HCT116 (cell line): ENCODE results near the gene ZBTB21.

Experiments
- CTCF ChIP-seq, 3 experiments: fragments of 200-600 bp in 1 of 3; sonication (generic) in 1 of 3; IDR thresholded peaks in 2 of 3; conservative IDR thresholded peaks in 1 of 3; 2 replicates each; pipeline ENCODE4 v1.5.1; 2012 to 2017; ENCODE audit warnings: low read depth in 2 of 3, low read length in 2 of 3, antibody characterized with exemption in 1 of 3, borderline replicate concordance in 1 of 3, control low read depth in 1 of 3, mild to moderate bottlenecking in 1 of 3, mixed read lengths in 1 of 3, mixed run types in 1 of 3, moderate library complexity in 1 of 3; ENCODE audit not compliant: insufficient read depth in 1 of 3
- EGR1 ChIP-seq: IDR thresholded peaks from 2 replicates; pipeline ENCODE4 v1.6.1; 2012; ENCODE audit warnings: low read depth
- EZH2 ChIP-seq: fragments of 200-600 bp; sonication (generic); IDR thresholded peaks from 2 replicates; pipeline ENCODE4 v1.6.1; 2017; ENCODE audit warnings: antibody characterized with exemption, mixed run types
- POLR2A ChIP-seq: IDR thresholded peaks from 2 replicates; pipeline ENCODE4 v1.7.0; 2011; ENCODE audit warnings: borderline replicate concordance; ENCODE audit not compliant: insufficient read depth, insufficient read length; ENCODE audit errors: extremely low read depth
- POLR2AphosphoS5 ChIP-seq: IDR thresholded peaks from 2 replicates; pipeline ENCODE4 v1.6.1; 2011; ENCODE audit warnings: mild to moderate bottlenecking, low read depth, low read length, moderate library complexity
- REST ChIP-seq: IDR thresholded peaks from 2 replicates; pipeline ENCODE4 v1.6.1; 2012; ENCODE audit warnings: low read depth
- ZFX ChIP-seq: fragments of 450-650 bp; IDR thresholded peaks from 2 replicates; pipeline ENCODE4 v1.6.1; 2017

- TF ChIP-seq CTCF (IDR thresholded peaks at IDR 0.05 in 2 of 3, conservative IDR thresholded peaks at IDR 0.05 in 1 of 3; ENCODE audit: borderline replicate concordance in 1 of 3, insufficient read depth in 1 of 3, low read depth in 2 of 3, low read length in 2 of 3) (no peak), EZH2 (no peak), POLR2A (no peak), REST (no peak), EGR1 (no peak), ZFX (no peak), POLR2AphosphoS5 (no peak)
These were observed 44.6 kb downstream of the ZBTB21 start for GRCh38 chr21:41965461-41966013.
